Keratinocyte (primary cell): ENCODE measurements around the gene DNAJC12. TPM values are rescaled to one million over a fixed set of nuclear protein-coding genes. Genes with fewer than 3 reads are reported as not detected.

Experiments
- DNase-seq: peaks from one replicate; pipeline ENCODE4 v3.0.0-alpha.2; 2011; ENCODE audit warnings: low read depth, missing footprints, low spot score
- FAIRE-seq: peaks from 2 replicates; lab custom pipeline; 2011; peaks lifted over from hg19 to GRCh38; lab: Jason Lieb, UNC
- H2AFZ ChIP-seq: 2 replicates; pipeline ENCODE4 v1.6.0; 2012; ENCODE audit warnings: low read length, control low read depth, inconsistent platforms; ENCODE audit not compliant: control insufficient read depth
- H3K27ac ChIP-seq: 2 replicates; pipeline ENCODE4 v1.5.1; 2011; ENCODE audit warnings: low read length; ENCODE audit not compliant: control insufficient read depth, insufficient read depth
- H3K27me3 ChIP-seq: 3 replicates; pipeline ENCODE4 v1.6.0; 2011; ENCODE audit warnings: low read length; ENCODE audit not compliant: control insufficient read depth, insufficient read depth; ENCODE audit errors: extremely low read depth
- H3K36me3 ChIP-seq, 2 experiments: 2 replicates in 1 of 2; 3 replicates in 1 of 2; pipeline ENCODE4 v1.5.1; 2011; ENCODE audit warnings: low read length in 2 of 2, mild to moderate bottlenecking in 1 of 2; ENCODE audit not compliant: control insufficient read depth in 2 of 2, insufficient read depth in 2 of 2; ENCODE audit errors: extremely low read depth in 1 of 2
- H3K4me1 ChIP-seq: 3 replicates; pipeline ENCODE4 v1.5.1; 2011; ENCODE audit warnings: low read length; ENCODE audit not compliant: control insufficient read depth, insufficient read depth; ENCODE audit errors: extremely low read depth
- H3K4me2 ChIP-seq: 3 replicates; pipeline ENCODE4 v1.6.0; 2011; ENCODE audit warnings: low read depth, low read length; ENCODE audit not compliant: control insufficient read depth, insufficient read depth; ENCODE audit errors: extremely low read depth
- H3K4me3 ChIP-seq, 3 experiments: fragments of 200-600 bp in 1 of 3; sonication (generic) in 1 of 3; 2 replicates in 2 of 3; 3 replicates in 1 of 3; pipeline ENCODE4 v1.5.1; 2011 to 2016; ENCODE audit warnings: low read length in 3 of 3, mild to moderate bottlenecking in 3 of 3, control low read depth in 2 of 3, inconsistent platforms in 1 of 3, low read depth in 1 of 3, mixed read lengths in 1 of 3, mixed run types in 1 of 3, moderate library complexity in 1 of 3; ENCODE audit not compliant: control insufficient read depth in 2 of 3, insufficient read depth in 2 of 3; ENCODE audit errors: extremely low read depth in 1 of 3
- H3K79me2 ChIP-seq: 2 replicates; pipeline ENCODE4 v1.6.0; 2012; ENCODE audit warnings: low read length; ENCODE audit not compliant: control insufficient read depth, insufficient read depth
- H3K9ac ChIP-seq: 3 replicates; pipeline ENCODE4 v1.6.0; 2011; ENCODE audit warnings: low read length; ENCODE audit not compliant: control insufficient read depth, insufficient read depth; ENCODE audit errors: extremely low read depth
- H3K9me1 ChIP-seq: 3 replicates; pipeline ENCODE4 v1.6.0; 2011; ENCODE audit warnings: low read length; ENCODE audit not compliant: control insufficient read depth, insufficient read depth; ENCODE audit errors: extremely low read depth
- H3K9me3 ChIP-seq: 2 replicates; pipeline ENCODE4 v1.5.1; 2012; ENCODE audit warnings: low read depth, low read length; ENCODE audit not compliant: control insufficient read depth
- H4K20me1 ChIP-seq: 3 replicates; pipeline ENCODE4 v1.6.0; 2011; ENCODE audit warnings: low read length; ENCODE audit not compliant: control insufficient read depth, insufficient read depth; ENCODE audit errors: extremely low read depth
- CTCF ChIP-seq, 3 experiments: IDR thresholded peaks in 1 of 3; conservative IDR thresholded peaks in 1 of 3; optimal IDR thresholded peaks in 1 of 3; 2 replicates in 2 of 3; 3 replicates in 1 of 3; pipeline versions ENCODE3 to v1.5.1; 2011; ENCODE audit warnings: low read length in 3 of 3, mild to moderate bottlenecking in 3 of 3, moderate library complexity in 2 of 3, control low read depth in 1 of 3, inconsistent platforms in 1 of 3; ENCODE audit not compliant: insufficient read depth in 2 of 3; ENCODE audit errors: extremely low read depth in 1 of 3
- EZH2 ChIP-seq: IDR thresholded peaks from one replicate; pipeline ENCODE4 v1.6.1; 2012; ENCODE audit warnings: inconsistent platforms, mild to moderate bottlenecking, low read length, moderate library complexity
- dilution Hi-C: fragments of 300-500 bp; cut with MboI; formaldehyde crosslinking; loops from one replicate; pipeline ENCODE4 v1.7.0; 2020; ENCODE audit warnings: low sequenced_read_pairs; ENCODE audit not compliant: extremely low pct_ligation_motif_present
- polyA plus RNA-seq, 5 experiments: library from polyadenylated mRNA; depleted of rRNA in 3 of 5; stranded (reverse) in 3 of 5; stranded (forward) in 1 of 5; unstranded in 1 of 5; fragments of >200 nt; gene quantifications; 1 replicate in 1 of 5; 2 replicates in 3 of 5; 3 replicates in 1 of 5; pipeline versions ENCODE4 v1.2.1 to v1.2.3, GENCODE V29; 2011 to 2012; ENCODE audit warnings: missing spikeins in 2 of 5, low read depth in 1 of 5, low replicate concordance in 1 of 5

Gene DNAJC12
- polyA plus RNA-seq, 1 donor (not counting 4 experiments of a cell fraction or from before 2014, with no cell fraction given) = 0.31 TPM

GRCh38 chr10:67875340-67876238, 37.6 kb upstream of the DNAJC12 start:
- H4K20me1 ChIP-seq = no peaks in the 10 kb centered on the region
- H3K27ac ChIP-seq = no peak overlapping the region
- no peaks in the 10 kb centered on the region for H3K27me3 ChIP-seq
- H3K79me2 ChIP-seq = no peaks in the 10 kb centered on the region
- H2AFZ ChIP-seq = no peak overlapping the region
- H3K4me1 ChIP-seq = no peaks in the 10 kb centered on the region
- H3K4me3 ChIP-seq = no peak overlapping the region
- no peaks in the 10 kb centered on the region for H3K9me3 ChIP-seq
- no peaks in the 10 kb centered on the region for H3K9me1 ChIP-seq
- FAIRE-seq (no peak), DNase-seq (no peak)
- TF ChIP-seq EZH2 (no peak), CTCF (optimal IDR thresholded peaks at IDR 0.05 in 1 of 3, IDR thresholded peaks at IDR 0.05 in 1 of 3, conservative IDR thresholded peaks at IDR 0.05 in 1 of 3; ENCODE audit: extremely low read depth in 1 of 3, insufficient read depth in 2 of 3, low read length in 3 of 3) (no peak)
- dilution Hi-C loops = no loop called here
- H3K4me2 ChIP-seq = no peak overlapping the region
- H3K9ac ChIP-seq = no peak overlapping the region
- H3K36me3 ChIP-seq = no peaks in the 10 kb centered on the region

- Histone ChIP-seq H3K36me3 (no peaks in the 10 kb centered on the region), H2AFZ (no peak overlapping the region), H3K27ac (no peak overlapping the region), H3K27me3 (no peaks in the 10 kb centered on the region), H3K9me3 (no peaks in the 10 kb centered on the region), H3K79me2 (no peaks in the 10 kb centered on the region), H3K4me3 (no peak overlapping the region), H3K4me2 (no peak overlapping the region), H4K20me1 (no peaks in the 10 kb centered on the region), H3K9me1 (no peaks in the 10 kb centered on the region), H3K4me1 (no peaks in the 10 kb centered on the region), H3K9ac (no peak overlapping the region)
- no peak for DNase-seq
- TF ChIP-seq CTCF (optimal IDR thresholded peaks at IDR 0.05 in 1 of 3, IDR thresholded peaks at IDR 0.05 in 1 of 3, conservative IDR thresholded peaks at IDR 0.05 in 1 of 3; ENCODE audit: extremely low read depth in 1 of 3, insufficient read depth in 2 of 3, low read length in 3 of 3) = no peak
- TF ChIP-seq EZH2 = no peak
- dilution Hi-C loops = no loop called here
- no peak for FAIRE-seq
These were observed 32.0 kb upstream of the DNAJC12 start for GRCh38 chr10:67869996-67870395.
